Endothelial cell of umbilical vein (primary cell): ENCODE data around the gene FSD1. TPM values are rescaled to one million over a fixed set of nuclear protein-coding genes. Genes with fewer than 3 reads are reported as not detected.

Experiments
- BruUV-seq: library from RNA; stranded (reverse); fragments of 400-500 nt; replicated peaks from 2 replicates; lab custom pipeline; 2021; lab: Mats Ljungman, UMichigan
- CTCF ChIA-PET: fragments of 300-600, 350-600 bp; sonication (Branson Sonifier 250); formaldehyde crosslinking; loops from one replicate; lab custom pipeline; 2021; ENCODE audit warnings: antibody characterized with exemption, inconsistent platforms; lab: Charles Lee
- POLR2A ChIA-PET: fragments of 300-600, 350-600 bp; sonication (Branson Sonifier 250); formaldehyde crosslinking; loops from one replicate; lab custom pipeline; 2021; ENCODE audit warnings: antibody characterized with exemption, inconsistent platforms; lab: Charles Lee
- DNase-seq: peaks from one replicate; pipeline ENCODE4 v3.0.0-alpha.2; 2011; ENCODE audit warnings: low read depth, low spot score
- FAIRE-seq: peaks from 2 replicates; lab custom pipeline; 2011; peaks lifted over from hg19 to GRCh38; lab: Jason Lieb, UNC
- H2AFZ ChIP-seq: 2 replicates; pipeline ENCODE4 v1.6.0; 2012; ENCODE audit warnings: low read depth, low read length, control low read depth, inconsistent platforms
- H3K27ac ChIP-seq: 2 replicates; pipeline ENCODE4 v1.5.1; 2011; ENCODE audit warnings: low read depth, mild to moderate bottlenecking, control low read depth, low read length, moderate library complexity; ENCODE audit not compliant: insufficient read depth
- H3K27me3 ChIP-seq, 2 experiments: 2 replicates each; pipeline versions ENCODE4 v1.6.0 to v1.6.1; 2011; ENCODE audit warnings: low read length in 2 of 2, mixed read lengths in 1 of 2; ENCODE audit not compliant: control insufficient read depth in 2 of 2, insufficient read depth in 2 of 2
- H3K36me3 ChIP-seq, 2 experiments: 2 replicates in 1 of 2; 3 replicates in 1 of 2; pipeline ENCODE4 v1.5.1; 2011; ENCODE audit warnings: low read length in 2 of 2, mild to moderate bottlenecking in 1 of 2, moderate library complexity in 1 of 2; ENCODE audit not compliant: control insufficient read depth in 2 of 2, insufficient read depth in 2 of 2; ENCODE audit errors: extremely low read depth in 1 of 2
- H3K4me1 ChIP-seq: 3 replicates; pipeline ENCODE4 v1.5.1; 2011; ENCODE audit warnings: mild to moderate bottlenecking, low read length; ENCODE audit not compliant: control insufficient read depth, insufficient read depth; ENCODE audit errors: extremely low read depth
- H3K4me2 ChIP-seq: 2 replicates; pipeline ENCODE4 v1.6.1; 2011; ENCODE audit warnings: low read length, control low read depth, mixed read lengths; ENCODE audit not compliant: insufficient read depth
- H3K4me3 ChIP-seq, 3 experiments: fragments of 200-600 bp in 1 of 3; sonication (generic), shearing (Covaris generic) in 1 of 3; replicated peaks in 1 of 3; 2 replicates each; pipeline ENCODE4 v1.5.1; 2011 to 2016; ENCODE audit warnings: control low read depth in 3 of 3, low read length in 3 of 3, mild to moderate bottlenecking in 2 of 3, inconsistent platforms in 1 of 3, low read depth in 1 of 3, moderate library complexity in 1 of 3; ENCODE audit not compliant: insufficient read depth in 1 of 3
- H3K79me2 ChIP-seq: 2 replicates; pipeline ENCODE4 v1.6.0; 2012; ENCODE audit warnings: low read length, inconsistent platforms; ENCODE audit not compliant: control insufficient read depth, insufficient read depth
- H3K9ac ChIP-seq: replicated peaks from 2 replicates; pipeline ENCODE3; 2011; ENCODE audit warnings: low read length, control low read depth; ENCODE audit not compliant: insufficient read depth; ENCODE audit errors: extremely low read depth
- H3K9me1 ChIP-seq: replicated peaks from 3 replicates; pipeline ENCODE4 v1.6.0; 2011; ENCODE audit warnings: mild to moderate bottlenecking, low read length; ENCODE audit not compliant: control insufficient read depth, insufficient read depth; ENCODE audit errors: extremely low read depth
- H3K9me3 ChIP-seq: replicated peaks from 2 replicates; pipeline ENCODE4 v1.5.1; 2012; ENCODE audit warnings: low read length, inconsistent platforms; ENCODE audit not compliant: control insufficient read depth, insufficient read depth
- H4K20me1 ChIP-seq: replicated peaks from 2 replicates; pipeline ENCODE3; 2011; ENCODE audit warnings: mild to moderate bottlenecking, low read length; ENCODE audit not compliant: control insufficient read depth, insufficient read depth; ENCODE audit errors: extremely low read depth
- CTCF ChIP-seq, 2 donors: IDR thresholded peaks; 1 replicate in 1 of 2; 2 replicates in 1 of 2; pipeline ENCODE4 v1.5.1; 2011; ENCODE audit warnings: low read length in 2 of 2, mild to moderate bottlenecking in 2 of 2, moderate library complexity in 2 of 2, control low read depth in 1 of 2, inconsistent platforms in 1 of 2, low read depth in 1 of 2; ENCODE audit not compliant: insufficient read depth in 1 of 2; ENCODE audit errors: extremely low read depth in 1 of 2
- EZH2 ChIP-seq: IDR thresholded peaks from 2 replicates; pipeline ENCODE4 v1.6.1; 2012; ENCODE audit warnings: borderline replicate concordance, low read depth, mild to moderate bottlenecking, moderate library complexity, low read length, inconsistent platforms; ENCODE audit not compliant: severe bottlenecking
- FOS ChIP-seq: IDR thresholded peaks from 2 replicates; pipeline ENCODE4 v1.6.1; 2011; ENCODE audit warnings: mild to moderate bottlenecking, low read length, moderate library complexity, borderline replicate concordance; ENCODE audit not compliant: insufficient read depth
- GATA2 ChIP-seq: IDR thresholded peaks from 2 replicates; pipeline ENCODE4 v1.7.0; 2011; ENCODE audit warnings: low read depth, mild to moderate bottlenecking, moderate library complexity, mixed read lengths, low read length; ENCODE audit not compliant: insufficient read length, insufficient read depth
- JUN ChIP-seq: IDR thresholded peaks from 2 replicates; pipeline ENCODE4 v1.6.1; 2011; ENCODE audit warnings: borderline replicate concordance, low read depth; ENCODE audit not compliant: insufficient read length, insufficient read depth
- MYC ChIP-seq: IDR thresholded peaks from one replicate; pipeline ENCODE4 v1.6.1; 2011; ENCODE audit warnings: mild to moderate bottlenecking, low read depth, low read length
- POLR2A ChIP-seq: IDR thresholded peaks from 2 replicates; pipeline ENCODE4 v1.6.1; 2012; ENCODE audit warnings: low read depth, mild to moderate bottlenecking, control low read depth, low read length
- POLR2AphosphoS5 ChIP-seq: IDR thresholded peaks from 2 replicates; pipeline ENCODE4 v1.6.1; 2012; ENCODE audit warnings: low read depth, mild to moderate bottlenecking, control low read depth, low read length, moderate library complexity; ENCODE audit not compliant: insufficient read depth
- dilution Hi-C: fragments of 300-500 bp; cut with MboI; formaldehyde crosslinking; loops from one replicate; pipeline ENCODE4 v1.15.0; 2019; ENCODE audit warnings: low sequenced_read_pairs; ENCODE audit not compliant: extremely low pct_ligation_motif_present
- intact Hi-C: fragments of 100-400 bp; cut with micrococcal nuclease; formaldehyde crosslinking; loops from one replicate; pipeline ENCODE4 v1.10.0; 2022
- polyA plus RNA-seq, 4 experiments: library from polyadenylated mRNA; depleted of rRNA in 3 of 4; stranded (reverse) in 3 of 4; unstranded in 1 of 4; fragments of >200 nt; gene quantifications; 2 replicates each; pipeline versions ENCODE4 v1.2.1 to v1.2.3, GENCODE V29; 2011 to 2012; ENCODE audit warnings: missing spikeins in 1 of 4
- total RNA-seq: library from RNA; stranded (reverse); gene quantifications from 2 replicates; pipeline ENCODE4 v1.2.3, GENCODE V29; 2021
- TF ChIP-seq, protein P1 (sequence below): IDR thresholded peaks from 2 replicates; pipeline ENCODE4 v1.6.1; 2011; ENCODE audit not compliant: insufficient read depth, insufficient read length

Gene FSD1
- total and polyA plus RNA-seq, 2 donors (not counting 3 experiments of a cell fraction or from before 2014, with no cell fraction given) = 25.8 to 55.5 TPM

- Histone ChIP-seq H3K9me3 (no peaks in the 10 kb centered on the region), H3K9ac (no peak within 1 kb of the TSS), H3K27ac (no peak within 1 kb of the TSS), H3K9me1 (no peaks in the 10 kb centered on the region), H3K79me2 (no peaks in the 10 kb centered on the region), H3K27me3 (peaks cover 19 to 30% of the 10 kb centered on the region in 2 experiments), H2AFZ (no peak within 1 kb of the TSS), H4K20me1 (no peaks in the 10 kb centered on the region), H3K4me1 (no peaks in the 10 kb centered on the region), H3K36me3 (no peaks in the 10 kb centered on the region), H3K4me2 (no peak within 1 kb of the TSS), H3K4me3 (no peak within 1 kb of the TSS)
- DNase-seq = no peak
- CTCF ChIA-PET = interaction anchor here (0.6 to 3.3 kb wide), 6 partner anchors 11 to 246 kb away, joined by 3 to 24 read pairs (median 4); partner anchors contain the start of gene MPND
- intact Hi-C loops = no loop called here
- dilution Hi-C loops = no loop called here
- POLR2A ChIA-PET = no interaction called here
- FAIRE-seq = no peak
- no peak for TF ChIP-seq POLR2AphosphoS5
- TF ChIP-seq GATA2 = no peak
- TF ChIP-seq, protein P1, sequence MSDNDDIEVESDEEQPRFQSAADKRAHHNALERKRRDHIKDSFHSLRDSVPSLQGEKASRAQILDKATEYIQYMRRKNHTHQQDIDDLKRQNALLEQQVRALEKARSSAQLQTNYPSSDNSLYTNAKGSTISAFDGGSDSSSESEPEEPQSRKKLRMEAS = no peak
- no peak for TF ChIP-seq JUN
- no peak for TF ChIP-seq FOS
- no TSS peak for BruUV-seq
These were observed 25.8 kb upstream of the FSD1 start, which contains the start of gene SHD for GRCh38 chr19:4278419-4279266. Gene SHD, plus strand, starts transcription at chr19:4279266. Its CDS starts 798 bp downstream, at chr19:4280064.

DNA sequence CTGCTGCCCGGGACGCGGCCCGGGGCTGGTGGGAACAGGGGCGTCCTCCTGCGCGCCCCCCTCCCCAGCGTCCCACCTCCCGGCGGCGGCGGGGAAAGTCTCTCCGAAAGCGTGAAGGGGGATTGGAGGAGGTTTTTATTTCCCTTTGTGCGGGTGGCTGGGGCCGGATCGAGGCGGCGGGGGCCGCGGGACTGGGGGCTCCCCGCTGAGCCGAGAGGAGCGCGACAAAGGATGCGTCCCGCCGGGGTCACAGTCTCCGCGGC lies 25.2 kb upstream of the FSD1 start:
- H3K9ac ChIP-seq = no peak overlapping the region
- H3K9me3 ChIP-seq = no peaks in the 10 kb centered on the region
- no peak overlapping the region for H3K4me2 ChIP-seq
- intact Hi-C loops (no loop called here), dilution Hi-C loops (no loop called here)
- no peaks in the 10 kb centered on the region for H4K20me1 ChIP-seq
- no peaks in the 10 kb centered on the region for H3K4me1 ChIP-seq
- FAIRE-seq = no peak
- H3K36me3 ChIP-seq = no peaks in the 10 kb centered on the region
- POLR2A ChIA-PET = no interaction called here
- H3K9me1 ChIP-seq = no peaks in the 10 kb centered on the region
- CTCF ChIA-PET = interaction anchor here (0.6 to 3.3 kb wide), 3 partner anchors 12 to 244 kb away, joined by 4 to 24 read pairs (median 9); no protein-coding TSS in a partner anchor
- TF ChIP-seq CTCF (IDR thresholded peaks at IDR 0.05; ENCODE audit: extremely low read depth in 1 of 2, insufficient read depth in 1 of 2, low read depth in 1 of 2, low read length in 2 of 2) = no peak
- no peak for TF ChIP-seq POLR2AphosphoS5
- TF ChIP-seq EZH2 = no peak
- TF ChIP-seq GATA2 = no peak
- TF ChIP-seq MYC = no peak
- TF ChIP-seq POLR2A = no peak
- TF ChIP-seq JUN = no peak
- no peak for TF ChIP-seq FOS
- TF ChIP-seq, protein P1 = no peak
- H3K79me2 ChIP-seq = no peaks in the 10 kb centered on the region
- BruUV-seq = no TSS peak
- H3K27me3 ChIP-seq = peaks cover 19 to 30% of the 10 kb centered on the region in 2 experiments
- no peak overlapping the region for H3K4me3 ChIP-seq
- no peak overlapping the region for H3K27ac ChIP-seq
- H2AFZ ChIP-seq = no peak overlapping the region
- no peak for DNase-seq
